ENCODE data around the gene DNAJC1.

DNA sequence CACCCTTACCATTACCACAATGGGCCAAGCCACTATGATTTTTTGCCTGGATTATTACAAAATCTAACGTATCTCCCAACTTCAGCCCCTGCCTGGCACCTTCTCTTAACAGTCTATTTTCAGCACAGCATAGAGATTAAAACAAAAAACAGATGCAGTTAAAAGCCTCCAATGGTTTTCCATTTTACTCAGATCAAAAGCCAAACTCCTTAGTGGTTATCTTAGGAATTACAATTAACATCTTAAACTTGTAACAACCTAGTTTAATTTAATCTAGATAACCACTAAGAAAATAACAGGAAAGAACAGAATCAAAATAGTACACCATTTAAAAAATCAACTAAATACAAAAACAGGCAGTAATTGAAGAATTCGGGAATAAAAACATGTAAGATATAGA lies 43.5 kb downstream of the DNAJC1 start:
- TF ChIP-seq, protein P1, sequence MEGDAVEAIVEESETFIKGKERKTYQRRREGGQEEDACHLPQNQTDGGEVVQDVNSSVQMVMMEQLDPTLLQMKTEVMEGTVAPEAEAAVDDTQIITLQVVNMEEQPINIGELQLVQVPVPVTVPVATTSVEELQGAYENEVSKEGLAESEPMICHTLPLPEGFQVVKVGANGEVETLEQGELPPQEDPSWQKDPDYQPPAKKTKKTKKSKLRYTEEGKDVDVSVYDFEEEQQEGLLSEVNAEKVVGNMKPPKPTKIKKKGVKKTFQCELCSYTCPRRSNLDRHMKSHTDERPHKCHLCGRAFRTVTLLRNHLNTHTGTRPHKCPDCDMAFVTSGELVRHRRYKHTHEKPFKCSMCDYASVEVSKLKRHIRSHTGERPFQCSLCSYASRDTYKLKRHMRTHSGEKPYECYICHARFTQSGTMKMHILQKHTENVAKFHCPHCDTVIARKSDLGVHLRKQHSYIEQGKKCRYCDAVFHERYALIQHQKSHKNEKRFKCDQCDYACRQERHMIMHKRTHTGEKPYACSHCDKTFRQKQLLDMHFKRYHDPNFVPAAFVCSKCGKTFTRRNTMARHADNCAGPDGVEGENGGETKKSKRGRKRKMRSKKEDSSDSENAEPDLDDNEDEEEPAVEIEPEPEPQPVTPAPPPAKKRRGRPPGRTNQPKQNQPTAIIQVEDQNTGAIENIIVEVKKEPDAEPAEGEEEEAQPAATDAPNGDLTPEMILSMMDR (IDR thresholded peaks at IDR 0.05), result no peak
- TF ChIP-seq POLR2A (IDR thresholded peaks at IDR 0.05), result no peak
